ENCODE data around the gene CAPN15. TPM values are rescaled to one million over a fixed set of nuclear protein-coding genes. Genes with fewer than 3 reads are reported as not detected.

CAPN15 gene
- total RNA-seq, 1 donor from 2014 or later = 9.9 TPM

DNA sequence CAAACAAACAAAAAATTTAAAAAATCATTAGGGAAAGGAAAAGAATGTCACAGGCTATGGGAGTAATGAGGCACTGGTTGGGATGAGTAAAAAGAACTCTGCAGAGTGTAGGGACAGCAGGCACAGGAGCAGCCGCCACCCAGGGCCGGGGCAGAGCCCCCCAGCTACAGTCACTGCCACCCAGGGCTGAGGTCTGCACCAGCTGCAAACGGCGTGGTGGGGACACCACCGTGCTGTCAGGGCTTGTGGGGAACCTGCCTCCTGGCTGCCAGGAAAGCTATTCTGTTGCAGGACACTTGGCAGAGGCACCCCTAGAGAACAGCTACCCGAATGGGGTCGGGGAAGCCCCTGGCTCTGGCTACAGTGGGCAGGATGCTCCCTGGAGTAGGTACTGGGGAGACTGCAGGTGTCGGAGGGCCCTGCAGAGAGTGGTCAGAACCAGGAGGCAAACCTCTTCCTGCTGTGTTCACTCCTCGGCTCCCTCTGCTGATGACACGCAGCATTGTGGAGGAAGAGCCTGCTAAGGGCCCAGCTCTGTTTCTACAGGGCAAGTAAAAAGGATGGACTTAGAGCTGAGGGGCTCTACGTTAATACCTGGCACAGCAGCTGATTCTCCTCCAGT is 32.3 kb upstream of the CAPN15 start:
- H3K9ac ChIP-seq (ENCODE audit: low read depth in 1 of 3, low read length in 3 of 3) = no peak overlapping the region
- H3K4me3 ChIP-seq (ENCODE audit: low read length in 3 of 3) = no peak overlapping the region
- H3K27ac ChIP-seq (ENCODE audit: low read depth, low read length) = no peak overlapping the region
- no peaks in the 10 kb centered on the region for H3K4me1 ChIP-seq (ENCODE audit: control insufficient read depth in 3 of 3, insufficient read depth in 3 of 3, low read length in 3 of 3)
- H3K27me3 ChIP-seq (ENCODE audit: control insufficient read depth in 3 of 3, insufficient read depth in 3 of 3, low read length in 3 of 3) = no peaks in the 10 kb centered on the region
- peaks cover 25 to 28% (median 28%) of the 10 kb centered on the region in 3 donors for H3K36me3 ChIP-seq (ENCODE audit: control insufficient read depth in 3 of 3, insufficient read depth in 3 of 3, low read length in 3 of 3)
- no peaks in the 10 kb centered on the region for H3K9me3 ChIP-seq (ENCODE audit: control insufficient read depth in 3 of 3, low read length in 3 of 3)

DNA sequence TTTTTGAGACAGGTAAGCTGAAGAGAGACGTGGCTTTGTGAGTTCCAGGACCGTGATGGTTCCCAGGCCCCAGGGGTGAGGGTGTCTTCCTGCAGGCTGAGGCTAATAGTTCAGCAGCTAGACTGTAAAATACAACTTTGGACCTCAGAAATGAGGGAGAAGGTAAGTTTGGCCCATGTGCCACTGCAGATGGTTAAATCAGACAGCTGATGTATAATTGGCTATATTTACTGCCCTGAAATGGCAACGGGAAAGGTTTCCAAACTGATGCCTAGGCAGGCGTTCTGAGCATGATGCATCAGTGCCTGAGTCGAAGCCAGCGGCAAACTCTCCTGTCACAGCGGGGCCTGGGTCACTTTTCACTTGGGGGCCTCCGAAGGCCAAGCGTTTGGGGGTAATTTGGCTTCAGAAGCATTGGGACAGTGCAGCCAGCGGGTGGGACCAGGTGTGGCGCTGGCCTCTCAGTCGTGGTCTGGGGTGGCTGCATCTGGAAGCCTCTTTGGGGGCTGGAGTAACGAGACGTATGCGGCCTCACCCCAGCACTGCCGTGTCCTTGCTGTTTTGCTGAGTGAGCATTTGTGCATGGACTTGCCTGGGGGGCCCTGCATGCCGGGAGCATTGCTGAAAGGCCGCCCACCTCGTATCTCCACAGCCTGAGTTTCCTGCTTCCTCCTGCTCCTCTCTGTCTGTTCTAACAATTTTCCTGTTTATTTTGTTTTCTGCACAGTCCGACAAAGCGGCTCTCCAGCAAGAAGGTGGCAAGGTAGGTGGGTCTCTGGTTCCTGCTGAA is 31.2 kb upstream of the CAPN15 start:
- Histone ChIP-seq H3K4me1 (ENCODE audit: control insufficient read depth in 3 of 3, insufficient read depth in 3 of 3, low read length in 3 of 3) (no peaks in the 10 kb centered on the region), H3K9ac (ENCODE audit: low read depth in 1 of 3, low read length in 3 of 3) (no peak overlapping the region), H3K27ac (ENCODE audit: low read depth, low read length) (no peak overlapping the region), H3K9me3 (ENCODE audit: control insufficient read depth in 3 of 3, low read length in 3 of 3) (no peaks in the 10 kb centered on the region), H3K36me3 (ENCODE audit: control insufficient read depth in 3 of 3, insufficient read depth in 3 of 3, low read length in 3 of 3) (peaks cover 17 to 18% (median 18%) of the 10 kb centered on the region in 3 donors), H3K27me3 (ENCODE audit: control insufficient read depth in 3 of 3, insufficient read depth in 3 of 3, low read length in 3 of 3) (no peaks in the 10 kb centered on the region), H3K4me3 (ENCODE audit: low read length in 3 of 3) (no peak overlapping the region)

DNA sequence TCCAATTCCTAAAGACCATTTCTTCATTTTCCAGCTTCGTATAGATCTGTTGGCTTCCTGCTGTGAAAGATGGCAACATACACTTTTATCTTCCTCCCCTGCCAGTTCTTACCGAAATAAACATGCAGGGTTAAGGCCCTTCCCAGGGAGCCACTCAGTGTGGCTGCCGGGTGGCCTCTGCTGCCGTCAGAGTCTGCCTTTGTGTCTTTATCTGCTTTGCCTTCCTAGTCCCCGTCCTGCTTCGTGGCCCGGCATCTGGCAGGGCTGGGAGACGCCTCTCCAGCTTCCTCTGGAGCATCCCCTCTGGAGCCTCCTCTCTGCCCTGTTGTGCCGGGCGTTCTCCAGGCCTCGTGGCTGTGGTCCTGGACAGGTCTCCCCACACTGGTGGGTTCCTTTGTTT is 30.3 kb upstream of the CAPN15 start:
- no peaks in the 10 kb centered on the region for H3K27me3 ChIP-seq (ENCODE audit: control insufficient read depth in 3 of 3, insufficient read depth in 3 of 3, low read length in 3 of 3)
- H3K4me1 ChIP-seq (ENCODE audit: control insufficient read depth in 3 of 3, insufficient read depth in 3 of 3, low read length in 3 of 3) = no peaks in the 10 kb centered on the region
- peaks cover 16 to 18% (median 17%) of the 10 kb centered on the region in 3 donors for H3K36me3 ChIP-seq (ENCODE audit: control insufficient read depth in 3 of 3, insufficient read depth in 3 of 3, low read length in 3 of 3)

DNA sequence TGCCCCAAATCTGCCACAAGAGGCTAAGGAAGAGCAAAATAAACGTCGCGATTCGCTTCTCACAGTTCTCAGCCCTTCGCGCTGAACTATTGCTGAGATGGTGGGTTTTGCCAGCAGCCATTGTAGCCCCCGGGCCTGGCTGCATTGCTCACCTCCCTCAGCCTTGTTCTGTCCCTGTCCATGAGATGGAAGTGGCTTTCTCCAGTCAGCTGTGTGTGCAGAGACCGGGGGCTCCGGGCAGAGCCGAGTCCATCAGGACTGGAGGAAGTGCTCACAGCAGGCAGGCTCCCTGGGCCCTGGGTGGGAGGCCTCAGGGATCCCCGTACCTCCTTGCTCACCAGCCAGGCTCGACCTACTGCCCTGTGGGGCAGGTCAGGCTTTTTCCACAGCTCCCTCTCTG is 27.6 kb upstream of the CAPN15 start:
- Histone ChIP-seq H3K27ac (ENCODE audit: low read depth, low read length) (no peak overlapping the region), H3K27me3 (ENCODE audit: control insufficient read depth in 3 of 3, insufficient read depth in 3 of 3, low read length in 3 of 3) (no peaks in the 10 kb centered on the region), H3K9me3 (ENCODE audit: control insufficient read depth in 3 of 3, low read length in 3 of 3) (no peaks in the 10 kb centered on the region), H3K4me3 (ENCODE audit: low read length in 3 of 3) (no peak overlapping the region), H3K4me1 (ENCODE audit: control insufficient read depth in 3 of 3, insufficient read depth in 3 of 3, low read length in 3 of 3) (no peaks in the 10 kb centered on the region), H3K9ac (ENCODE audit: low read depth in 1 of 3, low read length in 3 of 3) (no peak overlapping the region), H3K36me3 (ENCODE audit: control insufficient read depth in 3 of 3, insufficient read depth in 3 of 3, low read length in 3 of 3) (peaks cover 13 to 26% (median 20%) of the 10 kb centered on the region in 3 donors)

More for the DNA sequence above, 30.3 kb upstream of the CAPN15 start:
- Histone ChIP-seq H3K9me3 (ENCODE audit: control insufficient read depth in 3 of 3, low read length in 3 of 3) (no peaks in the 10 kb centered on the region), H3K4me3 (ENCODE audit: low read length in 3 of 3) (no peak overlapping the region), H3K27ac (ENCODE audit: low read depth, low read length) (no peak overlapping the region), H3K9ac (ENCODE audit: low read depth in 1 of 3, low read length in 3 of 3) (no peak overlapping the region)

DNA sequence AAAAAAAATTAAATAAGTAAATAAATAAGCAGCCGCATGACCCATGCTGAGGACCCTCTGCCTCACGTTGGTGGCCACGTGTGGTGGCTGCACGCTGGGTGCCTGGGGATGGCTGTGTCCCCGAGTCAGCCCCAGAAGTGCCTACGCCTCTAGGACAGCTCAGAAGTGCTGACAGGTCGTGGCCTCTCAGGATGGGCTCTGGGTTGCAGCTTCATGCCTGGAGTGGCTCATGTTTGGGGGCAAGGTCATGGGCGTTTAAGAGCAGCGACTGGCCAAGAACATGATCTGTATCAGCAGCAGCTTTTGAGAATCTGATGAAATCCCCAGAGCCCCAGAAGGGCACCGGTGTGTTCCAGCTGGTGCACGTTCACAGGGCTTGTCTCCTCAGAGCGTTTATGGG is 26.8 kb upstream of the CAPN15 start:
- peaks cover 16 to 27% (median 23%) of the 10 kb centered on the region in 3 donors for H3K36me3 ChIP-seq (ENCODE audit: control insufficient read depth in 3 of 3, insufficient read depth in 3 of 3, low read length in 3 of 3)
- H3K4me1 ChIP-seq (ENCODE audit: control insufficient read depth in 3 of 3, insufficient read depth in 3 of 3, low read length in 3 of 3) = no peaks in the 10 kb centered on the region
- H3K27ac ChIP-seq (ENCODE audit: low read depth, low read length) = no peak overlapping the region
- H3K9ac ChIP-seq (ENCODE audit: low read depth in 1 of 3, low read length in 3 of 3) = no peak overlapping the region
- no peaks in the 10 kb centered on the region for H3K27me3 ChIP-seq (ENCODE audit: control insufficient read depth in 3 of 3, insufficient read depth in 3 of 3, low read length in 3 of 3)
- H3K9me3 ChIP-seq (ENCODE audit: control insufficient read depth in 3 of 3, low read length in 3 of 3) = no peaks in the 10 kb centered on the region
- no peak overlapping the region for H3K4me3 ChIP-seq (ENCODE audit: low read length in 3 of 3)

DNA sequence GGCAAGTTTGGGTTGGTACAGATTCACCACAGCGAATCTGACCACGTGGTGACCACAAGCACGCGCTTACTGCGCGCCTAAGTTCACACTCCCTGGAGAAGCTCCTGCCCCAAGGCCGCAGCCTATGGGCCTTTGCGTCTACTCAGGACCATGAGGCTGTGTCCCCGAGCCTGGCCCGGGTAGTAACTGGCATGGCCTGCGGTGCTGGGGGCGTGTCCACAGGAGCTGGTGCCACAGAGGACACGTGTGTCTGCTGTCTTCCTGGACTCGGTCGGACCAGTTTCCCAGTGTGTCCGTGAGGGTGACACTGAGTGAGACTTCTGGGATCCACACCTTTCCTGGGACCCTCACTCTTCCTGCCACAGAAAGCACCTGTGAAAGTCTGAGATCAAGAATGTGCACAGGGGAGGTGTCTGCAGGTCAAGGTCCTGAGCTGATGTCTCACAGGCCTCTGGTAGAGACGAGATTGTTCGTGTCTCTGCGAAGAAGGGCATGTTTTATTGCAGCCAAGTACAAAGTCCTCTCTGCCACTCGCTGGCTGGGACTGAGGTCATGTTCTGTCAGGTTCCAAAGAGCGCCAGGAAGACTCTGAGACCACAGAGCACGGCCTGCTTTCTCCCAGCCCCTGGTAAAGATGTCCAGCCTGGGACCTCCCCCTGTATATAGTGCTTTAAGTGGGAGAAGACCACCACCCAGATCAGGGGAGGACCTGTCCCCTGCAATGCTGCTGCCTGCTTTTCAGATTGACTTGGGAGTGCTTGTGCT is 25.2 kb upstream of the CAPN15 start:
- no peak overlapping the region for H3K9ac ChIP-seq (ENCODE audit: low read depth in 1 of 3, low read length in 3 of 3)
- H3K9me3 ChIP-seq (ENCODE audit: control insufficient read depth in 3 of 3, low read length in 3 of 3) = no peaks in the 10 kb centered on the region
- peaks cover 24 to 30% (median 25%) of the 10 kb centered on the region in 3 donors for H3K36me3 ChIP-seq (ENCODE audit: control insufficient read depth in 3 of 3, insufficient read depth in 3 of 3, low read length in 3 of 3)
- H3K27ac ChIP-seq (ENCODE audit: low read depth, low read length) = no peak overlapping the region
- no peaks in the 10 kb centered on the region for H3K27me3 ChIP-seq (ENCODE audit: control insufficient read depth in 3 of 3, insufficient read depth in 3 of 3, low read length in 3 of 3)
- no peak overlapping the region for H3K4me3 ChIP-seq (ENCODE audit: low read length in 3 of 3)
- no peaks in the 10 kb centered on the region for H3K4me1 ChIP-seq (ENCODE audit: control insufficient read depth in 3 of 3, insufficient read depth in 3 of 3, low read length in 3 of 3)

DNA sequence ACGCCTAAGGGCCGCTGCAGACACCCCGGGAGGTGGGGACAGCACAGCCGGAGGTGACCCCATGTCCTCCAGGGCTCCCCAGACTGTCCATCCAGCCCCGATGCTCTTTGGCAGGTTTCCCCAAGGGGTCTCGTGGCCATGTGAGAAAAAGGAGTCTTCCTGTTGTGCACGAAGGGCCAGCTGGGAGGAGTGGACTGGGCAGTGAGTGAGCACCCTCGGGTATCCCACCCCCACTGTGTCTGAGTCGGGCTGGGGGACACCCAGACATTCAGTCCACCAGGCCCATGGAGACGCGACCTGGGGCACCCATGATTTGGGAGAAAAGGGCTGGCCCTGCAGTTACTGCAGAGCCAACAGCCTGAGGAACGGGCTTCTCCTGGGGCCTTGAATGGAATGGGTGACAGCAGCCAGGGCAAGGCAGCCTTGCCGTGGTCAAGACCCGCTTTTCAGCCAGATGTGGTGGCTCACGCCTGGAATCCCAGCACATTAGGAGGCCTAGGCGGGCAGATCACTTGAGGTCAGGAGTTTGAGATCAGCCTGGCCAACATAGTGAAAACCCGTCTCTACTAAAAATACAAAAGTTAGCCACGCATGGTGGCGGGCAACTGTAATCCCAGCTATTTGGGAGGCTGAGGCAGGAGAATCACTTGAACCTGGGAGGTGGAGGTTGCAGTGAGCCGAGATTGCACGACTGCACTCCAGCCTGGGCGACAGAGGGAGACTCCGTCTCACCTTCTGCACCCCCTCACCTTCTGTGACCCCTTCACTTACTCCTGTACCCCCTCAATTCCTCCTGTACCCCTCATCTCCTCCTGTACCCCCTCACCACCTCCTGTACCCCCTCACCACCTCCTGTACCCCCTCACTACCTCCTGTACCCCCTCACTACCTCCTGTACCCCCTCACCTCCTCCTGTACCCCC is 24.1 kb upstream of the CAPN15 start:
- H3K27me3 ChIP-seq (ENCODE audit: control insufficient read depth in 3 of 3, insufficient read depth in 3 of 3, low read length in 3 of 3) = no peaks in the 10 kb centered on the region
- peaks cover 22 to 36% (median 25%) of the 10 kb centered on the region in 3 donors for H3K36me3 ChIP-seq (ENCODE audit: control insufficient read depth in 3 of 3, insufficient read depth in 3 of 3, low read length in 3 of 3)
- H3K9ac ChIP-seq (ENCODE audit: low read depth in 1 of 3, low read length in 3 of 3) = no peak overlapping the region
- no peaks in the 10 kb centered on the region for H3K9me3 ChIP-seq (ENCODE audit: control insufficient read depth in 3 of 3, low read length in 3 of 3)
- no peak overlapping the region for H3K4me3 ChIP-seq (ENCODE audit: low read length in 3 of 3)
- no peaks in the 10 kb centered on the region for H3K4me1 ChIP-seq (ENCODE audit: control insufficient read depth in 3 of 3, insufficient read depth in 3 of 3, low read length in 3 of 3)
- H3K27ac ChIP-seq (ENCODE audit: low read depth, low read length) = no peak overlapping the region

DNA sequence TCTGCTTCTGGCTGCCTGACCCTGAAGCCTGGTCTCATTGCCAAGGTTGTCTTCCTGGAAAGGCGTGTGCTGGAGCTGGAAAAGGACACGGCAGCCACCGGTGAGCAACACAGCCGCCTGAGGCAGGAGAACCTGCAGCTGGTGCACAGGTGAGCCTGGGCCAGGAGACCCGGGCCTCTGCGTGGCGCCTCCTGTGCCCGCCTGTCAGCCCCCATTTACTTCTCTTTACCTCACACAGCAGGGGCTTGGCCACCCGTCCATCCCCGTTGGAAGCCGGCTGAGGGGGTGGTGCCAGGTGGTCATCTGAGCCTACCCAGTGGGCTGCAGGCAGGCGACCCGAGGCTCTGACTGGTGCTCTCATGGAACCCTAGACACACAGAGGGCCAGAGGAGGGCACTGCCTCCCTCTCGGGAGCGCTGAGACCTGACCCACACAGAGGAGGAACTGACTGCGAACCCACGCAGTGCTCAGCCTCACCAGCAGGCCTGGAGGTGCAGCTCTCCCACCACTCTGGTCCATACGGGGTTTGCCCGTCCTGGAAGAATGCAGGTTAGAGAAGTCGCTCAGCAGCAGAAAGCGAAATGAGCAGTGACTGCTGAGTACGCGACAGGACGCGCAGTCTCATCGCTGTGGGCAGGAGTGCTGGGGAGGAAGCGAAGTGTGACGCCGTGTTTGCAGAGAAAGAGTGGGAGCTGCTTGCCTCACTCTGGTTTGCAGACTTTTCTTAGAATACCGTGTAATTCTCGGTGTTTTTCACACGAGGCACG is 21.9 kb upstream of the CAPN15 start:
- H3K36me3 ChIP-seq (ENCODE audit: control insufficient read depth in 3 of 3, insufficient read depth in 3 of 3, low read length in 3 of 3) = peaks cover 25 to 41% (median 28%) of the 10 kb centered on the region in 3 donors

DNA sequence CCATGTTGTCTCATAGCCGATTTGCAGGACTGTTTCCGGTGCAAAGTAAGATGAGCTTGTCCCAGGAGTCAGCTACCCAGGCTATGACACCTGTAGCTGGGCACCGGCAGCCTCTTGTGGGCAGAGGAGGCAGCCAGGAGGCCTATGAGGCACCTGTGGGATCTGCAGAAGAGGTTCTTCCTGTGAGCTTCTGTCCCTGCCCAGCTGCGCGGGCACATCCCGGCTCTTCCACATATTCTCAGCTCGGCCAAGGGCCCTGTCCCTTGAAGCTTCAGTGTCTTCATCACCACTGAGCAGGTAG is 21.3 kb upstream of the CAPN15 start:
- Histone ChIP-seq H3K9ac (ENCODE audit: low read depth in 1 of 3, low read length in 3 of 3) (no peak overlapping the region), H3K4me3 (ENCODE audit: low read length in 3 of 3) (no peak overlapping the region), H3K27ac (ENCODE audit: low read depth, low read length) (no peak overlapping the region), H3K9me3 (ENCODE audit: control insufficient read depth in 3 of 3, low read length in 3 of 3) (no peaks in the 10 kb centered on the region), H3K4me1 (ENCODE audit: control insufficient read depth in 3 of 3, insufficient read depth in 3 of 3, low read length in 3 of 3) (no peaks in the 10 kb centered on the region), H3K27me3 (ENCODE audit: control insufficient read depth in 3 of 3, insufficient read depth in 3 of 3, low read length in 3 of 3) (no peaks in the 10 kb centered on the region), H3K36me3 (ENCODE audit: control insufficient read depth in 3 of 3, insufficient read depth in 3 of 3, low read length in 3 of 3) (peaks cover 25 to 42% (median 26%) of the 10 kb centered on the region in 3 donors)

More for the DNA sequence above, 21.9 kb upstream of the CAPN15 start:
- Histone ChIP-seq H3K4me3 (ENCODE audit: low read length in 3 of 3) (no peak overlapping the region), H3K27ac (ENCODE audit: low read depth, low read length) (no peak overlapping the region), H3K27me3 (ENCODE audit: control insufficient read depth in 3 of 3, insufficient read depth in 3 of 3, low read length in 3 of 3) (no peaks in the 10 kb centered on the region), H3K9me3 (ENCODE audit: control insufficient read depth in 3 of 3, low read length in 3 of 3) (no peaks in the 10 kb centered on the region), H3K9ac (ENCODE audit: low read depth in 1 of 3, low read length in 3 of 3) (no peak overlapping the region), H3K4me1 (ENCODE audit: control insufficient read depth in 3 of 3, insufficient read depth in 3 of 3, low read length in 3 of 3) (no peaks in the 10 kb centered on the region)

Data from skeletal muscle tissue (tissue), 4 donors.